HepG2 (cell line): ENCODE data around the gene BET1L. TPM values are rescaled to one million over a fixed set of nuclear protein-coding genes. Genes with fewer than 3 reads are reported as not detected.

Source experiments
- ATAC-seq: fragments of 200-7000 bp; cut with Tn5 transposase; 3 replicates; pipeline ENCODE4 v1.9.1; 2020; ENCODE audit warnings: mild to moderate bottlenecking, moderate library complexity
- BruUV-seq: library from RNA; stranded (reverse); fragments of 400-500 nt; replicated peaks from 2 replicates; lab custom pipeline; 2021; lab: Mats Ljungman, UMichigan
- CTCF ChIA-PET: fragments of 300-600 bp; formaldehyde crosslinking; extraction: SDS; loops from one replicate; lab custom pipeline; 2021; ENCODE audit warnings: low total read pairs, inconsistent platforms, low intra/inter-chr PET ratio; lab: Yijun Ruan, JAX
- POLR2A ChIA-PET: fragments of 350-600 bp; sonication (Branson Sonifier 250); formaldehyde crosslinking; loops from one replicate; lab custom pipeline; 2020; ENCODE audit warnings: antibody characterized with exemption, inconsistent platforms; lab: Yijun Ruan, JAX
- DNase-seq: peaks from one replicate; pipeline ENCODE4 v3.0.0-alpha.2; 2015; ENCODE audit warnings: low spot score
- FAIRE-seq: peaks from 3 replicates; lab custom pipeline; 2011; peaks lifted over from hg19 to GRCh38; lab: Jason Lieb, UNC
- H2AFZ ChIP-seq: one replicate; pipeline ENCODE4 v1.6.1; 2011; ENCODE audit warnings: low read length, inconsistent platforms
- H3K27ac ChIP-seq: fragments of 300-600 bp; 3 replicates; pipeline ENCODE4 v1.8.0; 2011; ENCODE audit warnings: mixed run types, mild to moderate bottlenecking, mixed read lengths, low read length, inconsistent platforms; ENCODE audit not compliant: insufficient read depth; ENCODE audit errors: extremely low read length
- H3K27me3 ChIP-seq, 2 experiments: fragments of 200-600 bp in 1 of 2; 2 replicates in 1 of 2; 3 replicates in 1 of 2; pipeline versions ENCODE4 v1.6.0 to v1.8.0; 2011; ENCODE audit warnings: low read length in 2 of 2, mild to moderate bottlenecking in 2 of 2, moderate library complexity in 2 of 2, inconsistent platforms in 1 of 2; ENCODE audit not compliant: insufficient read depth in 2 of 2, control insufficient read depth in 1 of 2
- H3K36me3 ChIP-seq, 2 experiments: fragments of 200-600 bp in 1 of 2; replicated peaks in 1 of 2; 2 replicates in 1 of 2; 3 replicates in 1 of 2; pipeline versions ENCODE4 v1.5.1 to v1.8.0; 2011; ENCODE audit warnings: low read length in 2 of 2, inconsistent platforms in 1 of 2; ENCODE audit not compliant: insufficient read depth in 2 of 2, control insufficient read depth in 1 of 2
- H3K4me1 ChIP-seq: 2 replicates; pipeline ENCODE4 v1.5.1; 2012; ENCODE audit warnings: low read length, inconsistent platforms; ENCODE audit not compliant: insufficient read depth
- H3K4me2 ChIP-seq: 2 replicates; pipeline ENCODE4 v1.6.0; 2011; ENCODE audit warnings: low read depth, low read length, inconsistent platforms
- H3K4me3 ChIP-seq, 3 experiments: fragments of 200-600 bp in 1 of 3; sonication (generic), shearing (Covaris generic) in 1 of 3; replicated peaks in 1 of 3; 2 replicates each; pipeline ENCODE4 v1.5.1; 2011 to 2016; ENCODE audit warnings: low read length in 3 of 3, inconsistent platforms in 2 of 3, low read depth in 2 of 3, mild to moderate bottlenecking in 2 of 3, control low read depth in 1 of 3, mixed read lengths in 1 of 3; ENCODE audit not compliant: insufficient read depth in 1 of 3
- H3K79me2 ChIP-seq: one replicate; pipeline ENCODE4 v1.6.1; 2011; ENCODE audit warnings: low read length, inconsistent platforms; ENCODE audit not compliant: insufficient read depth
- H3K9ac ChIP-seq: 2 replicates; pipeline ENCODE4 v1.6.0; 2011; ENCODE audit warnings: mild to moderate bottlenecking, low read depth, low read length, inconsistent platforms; ENCODE audit not compliant: insufficient read depth
- H3K9me3 ChIP-seq: 2 replicates; pipeline ENCODE4 v1.5.1; 2012; ENCODE audit warnings: mild to moderate bottlenecking, low read length
- H4K20me1 ChIP-seq: 2 replicates; pipeline ENCODE4 v1.6.0; 2011; ENCODE audit warnings: inconsistent platforms, mild to moderate bottlenecking, low read length, moderate library complexity; ENCODE audit not compliant: insufficient read depth
- ARNT ChIP-seq: fragments of 450-650 bp; IDR thresholded peaks from 2 replicates; pipeline ENCODE4 v1.6.1; 2017
- ATF2 ChIP-seq: sonication (generic); formaldehyde crosslinking; IDR thresholded peaks from 2 replicates; pipeline ENCODE4 v1.4.0; 2020; ENCODE audit warnings: missing genetic modification reagents
- CEBPG ChIP-seq: IDR thresholded peaks from 2 replicates; pipeline ENCODE4 v1.6.1; 2016
- ESRRA ChIP-seq: sonication (generic); formaldehyde crosslinking; IDR thresholded peaks from 2 replicates; pipeline ENCODE4 v1.5.1; 2020; ENCODE audit warnings: mild to moderate bottlenecking, low read depth, missing genetic modification reagents
- HNF4A ChIP-seq: sonication (generic); formaldehyde crosslinking; IDR thresholded peaks from 2 replicates; pipeline ENCODE4 v1.4.0; 2020; ENCODE audit warnings: missing genetic modification reagents
- SALL1 ChIP-seq: sonication (generic); formaldehyde crosslinking; IDR thresholded peaks from 2 replicates; pipeline ENCODE4 v1.8.0; 2022; ENCODE audit warnings: mild to moderate bottlenecking, missing genetic modification reagents
- SAP130 ChIP-seq: IDR thresholded peaks from 2 replicates; pipeline ENCODE4 v1.6.1; 2016; ENCODE audit warnings: low read depth
- TFDP1 ChIP-seq: IDR thresholded peaks from 2 replicates; pipeline ENCODE4 v1.6.1; 2016; ENCODE audit warnings: missing compliant biosample characterization, missing genetic modification reagents, borderline replicate concordance
- ZFP36L2 ChIP-seq: sonication (generic); formaldehyde crosslinking; IDR thresholded peaks from 2 replicates; pipeline ENCODE4 v1.4.0; 2020; ENCODE audit warnings: missing genetic modification reagents
- ZFYVE20 ChIP-seq: sonication (generic); formaldehyde crosslinking; IDR thresholded peaks from 2 replicates; pipeline ENCODE4 v1.8.0; 2023; ENCODE audit warnings: low read depth, mild to moderate bottlenecking, moderate library complexity, missing genetic modification reagents, borderline replicate concordance
- ZMYM2 ChIP-seq: sonication (generic); formaldehyde crosslinking; IDR thresholded peaks from 2 replicates; pipeline ENCODE4 v1.8.0; 2022; ENCODE audit warnings: mild to moderate bottlenecking, missing genetic modification reagents
- ZNF282 ChIP-seq: fragments of 450-650 bp; IDR thresholded peaks from 2 replicates; pipeline ENCODE4 v1.6.1; 2018; ENCODE audit not compliant: partially characterized antibody
- ZNF589 ChIP-seq: sonication (generic); formaldehyde crosslinking; conservative IDR thresholded peaks from 2 replicates; pipeline ENCODE4 v1.8.0; 2022; ENCODE audit warnings: mild to moderate bottlenecking, moderate library complexity, missing genetic modification reagents
- ZNF724P ChIP-seq: sonication (generic); formaldehyde crosslinking; IDR thresholded peaks from 2 replicates; pipeline ENCODE4 v1.8.0; 2022; ENCODE audit warnings: missing genetic modification reagents, borderline replicate concordance
- WGBS: methylation state at CpG from one replicate; pipeline ENCODE4 v1.1.6; 2017; ENCODE audit warnings: low lambda C conversion rate; 5-methylcytosine and 5-hydroxymethylcytosine counted together
- in situ Hi-C: cut with HindIII; loops from 2 replicates; pipeline ENCODE4 v1.10.0; 2017; ENCODE audit warnings: low pct_unique_long_range_greater_than_20kb; ENCODE audit not compliant: extremely low pct_ligation_motif_present
- intact Hi-C: fragments of 100-400 bp; cut with micrococcal nuclease; formaldehyde crosslinking; loops from one replicate; pipeline ENCODE4 v1.10.0; 2022; ENCODE audit not compliant: unreplicated experiment
- polyA plus RNA-seq, 8 experiments: library from polyadenylated mRNA; depleted of rRNA in 3 of 8; stranded (reverse) in 7 of 8; unstranded in 1 of 8; fragments of >200 nt; fragmentation: Illumina TruSeq in 4 of 8; extraction: Trizol in 4 of 8; gene quantifications; 2 replicates each; pipeline versions ENCODE4 v1.2.1 to v1.2.3, GENCODE V29; 2011 to 2016; ENCODE audit warnings: low read depth in 4 of 8, missing spikeins in 1 of 8, mixed read lengths in 1 of 8; ENCODE audit not compliant: insufficient read depth in 1 of 8
- total RNA-seq, 5 experiments: library from RNA; depleted of rRNA; stranded (reverse); fragments of >200 nt; fragmentation: Illumina TruSeq; extraction: Trizol; gene quantifications; 2 replicates each; pipeline ENCODE4 v1.2.3, GENCODE V29; 2016; ENCODE audit warnings: low read depth in 1 of 5
- TF ChIP-seq, protein P1 (sequence below): sonication (generic); formaldehyde crosslinking; conservative IDR thresholded peaks from 2 replicates; pipeline ENCODE4 v1.4.0; 2020; ENCODE audit warnings: missing genetic modification reagents

The BET1L gene
- total and polyA plus RNA-seq, 2 of the 13 experiments (the other 11 are each of a cell fraction or from before 2014, with no cell fraction given), result 26.2 to 59.6 TPM

- CTCF ChIA-PET, result no interaction called here
- Histone ChIP-seq H2AFZ (peak overlapping the region; percentile 7), H3K36me3 (peaks cover 1 to 11% of the 10 kb centered on the region in 2 experiments; a peak in 3 of 5 replicates), H3K4me3 (peak overlapping the region; percentile 64 to 91 (median 73)), H3K27ac (peak overlapping the region; percentile 95), H3K27me3 (no peaks in the 10 kb centered on the region; a peak in 1 of 5 replicates), H3K9ac (peak overlapping the region; percentile 91)
- peak; percentile 32 for FAIRE-seq
- intact Hi-C loops, result no loop called here
- no TSS peak for BruUV-seq
- WGBS, result 2% methylated on average over 13 of the region's 13 CpGs
- in situ Hi-C loops, result no loop called here
- TF ChIP-seq ZNF724P (CRISPR knock-in tag) (0 out of 2 replicates have a peak, but pooled peaks have one; percentile 26), SAP130 (peak; percentile 21; the same call in 1 of the 2 replicates), ZFYVE20 (CRISPR knock-in tag) (0 out of 2 replicates have a peak, but pooled peaks have one; percentile 74), ATF2 (CRISPR knock-in tag) (peak; percentile 15; the same call in 1 of the 2 replicates), ZFP36L2 (no peak), ARNT (no peak)
- TF ChIP-seq, all 625 proteins: peak for 4
- DNase-seq (no peak), ATAC-seq (peak; percentile 28)
- Histone ChIP-seq H3K4me1 (peaks cover 34% of the 10 kb centered on the region), H3K79me2 (peaks cover 27% of the 10 kb centered on the region), H3K4me2 (peak overlapping the region; percentile 71), H4K20me1 (no peaks in the 10 kb centered on the region), H3K9me3 (no peaks in the 10 kb centered on the region)
- POLR2A ChIA-PET, result interaction anchor here (0.8 to 3.1 kb wide), 6 partner anchors 19 to 73 kb away, joined by 3 to 20 read pairs (median 4); partner anchors contain the start of genes BET1L and RIC8A
Observed at GRCh38 chr11:235609-235996, 28.4 kb upstream of the BET1L start.

DNA sequence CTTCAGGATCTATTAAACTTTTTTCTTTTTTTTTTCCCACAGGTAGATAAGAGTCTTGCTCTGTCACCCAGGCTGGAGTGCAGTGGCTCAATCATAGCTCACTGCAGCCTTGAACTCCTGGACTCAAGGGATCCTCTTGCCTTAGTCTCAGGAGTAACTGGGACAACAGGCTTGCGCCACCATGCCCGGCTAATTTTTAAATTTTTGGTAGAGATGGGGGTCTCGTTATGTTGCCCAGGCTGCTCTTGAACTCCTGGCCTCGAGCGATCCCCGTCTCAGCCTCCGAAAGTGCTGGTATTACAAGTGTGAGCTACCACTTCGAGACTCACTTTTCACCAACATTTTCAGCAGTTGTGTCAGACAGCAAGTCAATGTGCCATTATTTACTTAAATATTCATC, 28.0 kb upstream of the BET1L start:
- H4K20me1 ChIP-seq, result no peaks in the 10 kb centered on the region
- H3K4me2 ChIP-seq, result peak overlapping the region; percentile 71
- CTCF ChIA-PET, result no interaction called here
- H3K9ac ChIP-seq, result peak overlapping the region; percentile 91
- H2AFZ ChIP-seq, result no peak overlapping the region
- POLR2A ChIA-PET, result interaction anchor here (0.8 to 3.1 kb wide), 7 partner anchors 19 to 180 kb away, joined by 3 to 20 read pairs (median 4); partner anchors contain the start of genes BET1L, RIC8A and SIGIRR
- H3K4me3 ChIP-seq, result peak overlapping the region; percentile 64 to 91 (median 73)
- in situ Hi-C loops (no loop called here), intact Hi-C loops (no loop called here)
- peaks cover 34% of the 10 kb centered on the region for H3K4me1 ChIP-seq
- H3K79me2 ChIP-seq, result peaks cover 27% of the 10 kb centered on the region
- no peak for ATAC-seq
- H3K36me3 ChIP-seq, result peaks cover under 1 to 8% of the 10 kb centered on the region in 2 experiments; a peak in 2 of 5 replicates
- no peak for FAIRE-seq
- H3K27me3 ChIP-seq, result no peaks in the 10 kb centered on the region; a peak in 1 of 5 replicates
- TF ChIP-seq SALL1 (0 out of 2 replicates have a peak, but pooled peaks have one; percentile 23), ZNF589 (CRISPR knock-in tag) (no peak), ZMYM2 (CRISPR knock-in tag) (0 out of 2 replicates have a peak, but pooled peaks have one; percentile 51), ZNF282 (no peak), CEBPG (CRISPR knock-in tag) (peak; percentile 25; the same call in 1 of the 2 replicates), HNF4A (peak; percentile 32; the same call in 1 of the 2 replicates), ESRRA (CRISPR knock-in tag) (no peak), TFDP1 (CRISPR knock-in tag) (no peak)
- TF ChIP-seq, protein P1, sequence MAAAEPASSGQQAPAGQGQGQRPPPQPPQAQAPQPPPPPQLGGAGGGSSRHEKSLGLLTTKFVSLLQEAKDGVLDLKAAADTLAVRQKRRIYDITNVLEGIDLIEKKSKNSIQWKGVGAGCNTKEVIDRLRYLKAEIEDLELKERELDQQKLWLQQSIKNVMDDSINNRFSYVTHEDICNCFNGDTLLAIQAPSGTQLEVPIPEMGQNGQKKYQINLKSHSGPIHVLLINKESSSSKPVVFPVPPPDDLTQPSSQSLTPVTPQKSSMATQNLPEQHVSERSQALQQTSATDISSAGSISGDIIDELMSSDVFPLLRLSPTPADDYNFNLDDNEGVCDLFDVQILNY (CRISPR knock-in tag), result no peak
- peak overlapping the region; percentile 95 for H3K27ac ChIP-seq
- BruUV-seq, result TSS peak; percentile 78
- no peak for DNase-seq
- no peaks in the 10 kb centered on the region for H3K9me3 ChIP-seq
- WGBS, result 11% methylated on average over 8 of the region's 8 CpGs
